ENCODE measurements around the gene SCGB1D4.

SCGB1D4 gene

DNA sequence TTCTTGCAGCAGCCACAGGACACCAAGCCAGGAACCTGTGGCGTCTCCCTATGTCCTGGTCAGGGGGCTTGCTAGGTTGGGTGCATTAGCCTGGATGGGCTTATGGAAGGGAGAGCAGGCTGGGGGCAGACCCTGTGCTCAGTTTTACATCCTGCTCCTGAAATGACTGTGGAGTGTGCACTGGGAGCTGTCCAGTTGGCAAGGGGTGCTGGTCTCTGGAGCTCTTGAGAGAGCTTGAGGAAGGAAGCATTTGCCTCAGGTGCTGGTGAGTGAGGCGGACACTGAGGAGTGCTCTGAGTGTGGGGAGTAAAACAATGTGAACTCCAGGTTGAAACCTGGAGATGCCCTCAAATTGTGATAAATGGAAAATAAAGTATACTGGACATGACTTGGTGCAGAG, 3.4 kb downstream of the SCGB1D4 start:
- no peak overlapping the region for H3K4me3 ChIP-seq (ENCODE audit: low read depth, low read length, poor library complexity, severe bottlenecking)
- no peak overlapping the region for H3K27ac ChIP-seq (ENCODE audit: low read depth, low read length, poor library complexity, severe bottlenecking)
- no peaks in the 10 kb centered on the region for H3F3A ChIP-seq (ENCODE audit: insufficient read depth, low read length)
- TF ChIP-seq EZH2 (IDR thresholded peaks at IDR 0.05; ENCODE audit: borderline replicate concordance, low read length) = no peak
- TF ChIP-seq, protein P1, sequence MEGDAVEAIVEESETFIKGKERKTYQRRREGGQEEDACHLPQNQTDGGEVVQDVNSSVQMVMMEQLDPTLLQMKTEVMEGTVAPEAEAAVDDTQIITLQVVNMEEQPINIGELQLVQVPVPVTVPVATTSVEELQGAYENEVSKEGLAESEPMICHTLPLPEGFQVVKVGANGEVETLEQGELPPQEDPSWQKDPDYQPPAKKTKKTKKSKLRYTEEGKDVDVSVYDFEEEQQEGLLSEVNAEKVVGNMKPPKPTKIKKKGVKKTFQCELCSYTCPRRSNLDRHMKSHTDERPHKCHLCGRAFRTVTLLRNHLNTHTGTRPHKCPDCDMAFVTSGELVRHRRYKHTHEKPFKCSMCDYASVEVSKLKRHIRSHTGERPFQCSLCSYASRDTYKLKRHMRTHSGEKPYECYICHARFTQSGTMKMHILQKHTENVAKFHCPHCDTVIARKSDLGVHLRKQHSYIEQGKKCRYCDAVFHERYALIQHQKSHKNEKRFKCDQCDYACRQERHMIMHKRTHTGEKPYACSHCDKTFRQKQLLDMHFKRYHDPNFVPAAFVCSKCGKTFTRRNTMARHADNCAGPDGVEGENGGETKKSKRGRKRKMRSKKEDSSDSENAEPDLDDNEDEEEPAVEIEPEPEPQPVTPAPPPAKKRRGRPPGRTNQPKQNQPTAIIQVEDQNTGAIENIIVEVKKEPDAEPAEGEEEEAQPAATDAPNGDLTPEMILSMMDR (IDR thresholded peaks at IDR 0.05; ENCODE audit: low read length) = no peak
- H3K4me2 ChIP-seq (ENCODE audit: low read length) = no peak overlapping the region
- H3K79me2 ChIP-seq (ENCODE audit: insufficient read depth, low read length) = no peaks in the 10 kb centered on the region
- H3K9ac ChIP-seq (ENCODE audit: low read length) = no peak overlapping the region
- no peaks in the 10 kb centered on the region for H3K4me1 ChIP-seq (ENCODE audit: insufficient read depth, low read length, severe bottlenecking)
- H3K9me3 ChIP-seq (ENCODE audit: low read length) = no peaks in the 10 kb centered on the region
- H3K36me3 ChIP-seq (ENCODE audit: insufficient read depth, low read length) = no peaks in the 10 kb centered on the region
- H4K20me1 ChIP-seq (ENCODE audit: insufficient read depth, low read length) = no peaks in the 10 kb centered on the region
- H3K9me2 ChIP-seq (ENCODE audit: low read depth, low read length) = no peaks in the 10 kb centered on the region
- H3K27me3 ChIP-seq (ENCODE audit: insufficient read depth, low read length) = no peaks in the 10 kb centered on the region
- H2AFZ ChIP-seq (ENCODE audit: low read length) = no peak overlapping the region

DNA sequence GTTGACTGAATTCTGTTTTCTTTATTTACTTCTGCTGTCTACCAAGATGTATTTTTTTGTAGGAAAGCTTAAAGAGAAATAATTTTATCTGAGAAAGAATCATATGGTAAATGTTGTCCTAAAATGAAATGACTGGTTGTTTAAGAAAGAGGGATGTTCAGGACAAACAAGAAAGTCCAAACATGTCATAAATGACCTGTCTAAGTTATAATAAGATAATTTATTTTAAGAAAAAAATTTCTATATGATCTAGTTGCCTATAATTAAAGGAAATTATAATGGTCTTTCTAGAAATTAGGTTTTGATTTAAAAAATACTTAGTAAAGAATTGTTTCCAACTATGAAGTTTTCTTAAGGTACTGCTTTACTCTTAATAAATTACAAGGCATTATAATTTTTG, 18.4 kb downstream of the SCGB1D4 start:
- TF ChIP-seq EZH2 (IDR thresholded peaks at IDR 0.05; ENCODE audit: borderline replicate concordance, low read length) = no peak
- TF ChIP-seq, protein P1 (IDR thresholded peaks at IDR 0.05; ENCODE audit: low read length) = no peak
- H3K9ac ChIP-seq (ENCODE audit: low read length) = no peak overlapping the region
- no peaks in the 10 kb centered on the region for H3K4me1 ChIP-seq (ENCODE audit: insufficient read depth, low read length, severe bottlenecking)
- H4K20me1 ChIP-seq (ENCODE audit: insufficient read depth, low read length) = no peaks in the 10 kb centered on the region
- H3K4me3 ChIP-seq (ENCODE audit: low read depth, low read length, poor library complexity, severe bottlenecking) = no peak overlapping the region
- H3K79me2 ChIP-seq (ENCODE audit: insufficient read depth, low read length) = no peaks in the 10 kb centered on the region
- 0 out of 2 replicates have a peak, but pooled peaks cover 4% of the 10 kb centered on the region for H3K9me3 ChIP-seq (ENCODE audit: low read length)
- no peak overlapping the region for H2AFZ ChIP-seq (ENCODE audit: low read length)
- no peaks in the 10 kb centered on the region for H3F3A ChIP-seq (ENCODE audit: insufficient read depth, low read length)
- H3K9me2 ChIP-seq (ENCODE audit: low read depth, low read length) = no peaks in the 10 kb centered on the region
- H3K4me2 ChIP-seq (ENCODE audit: low read length) = no peak overlapping the region
- no peak overlapping the region for H3K27ac ChIP-seq (ENCODE audit: low read depth, low read length, poor library complexity, severe bottlenecking)
- no peaks in the 10 kb centered on the region for H3K36me3 ChIP-seq (ENCODE audit: insufficient read depth, low read length)
- H3K27me3 ChIP-seq (ENCODE audit: insufficient read depth, low read length) = no peaks in the 10 kb centered on the region

DNA sequence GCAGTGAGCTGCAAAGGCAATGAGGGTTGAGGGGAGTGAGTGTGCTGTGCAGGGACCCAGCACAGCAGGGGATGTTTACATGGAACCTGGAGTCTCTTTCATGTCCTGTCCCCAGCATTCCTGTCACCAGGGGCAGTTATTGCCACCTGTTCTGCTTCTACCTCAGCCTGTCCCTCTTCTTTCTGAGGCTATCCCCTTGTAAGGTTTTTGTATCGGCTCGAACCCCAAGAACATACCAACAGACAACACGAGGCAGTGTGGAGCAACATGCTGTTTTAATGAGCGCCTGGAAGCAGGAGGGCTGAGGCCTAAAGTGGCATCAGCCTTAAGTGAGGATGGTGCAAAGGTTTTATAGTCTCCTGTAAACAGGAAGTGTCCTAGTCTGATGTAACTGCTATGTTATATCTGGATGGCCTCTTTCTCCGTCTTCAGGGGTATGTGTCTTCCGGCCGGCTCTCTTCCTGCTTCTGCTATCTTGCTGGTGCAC, 25.0 kb downstream of the SCGB1D4 start:
- TF ChIP-seq, protein P1 (IDR thresholded peaks at IDR 0.05; ENCODE audit: low read length) = no peak
- TF ChIP-seq EZH2 (IDR thresholded peaks at IDR 0.05; ENCODE audit: borderline replicate concordance, low read length) = no peak
- H2AFZ ChIP-seq (ENCODE audit: low read length) = no peak overlapping the region
- no peak overlapping the region for H3K4me2 ChIP-seq (ENCODE audit: low read length)
- H3K27ac ChIP-seq (ENCODE audit: low read depth, low read length, poor library complexity, severe bottlenecking) = no peak overlapping the region
- H3K27me3 ChIP-seq (ENCODE audit: insufficient read depth, low read length) = no peaks in the 10 kb centered on the region
- H3K9me2 ChIP-seq (ENCODE audit: low read depth, low read length) = no peaks in the 10 kb centered on the region
- no peak overlapping the region for H3K9ac ChIP-seq (ENCODE audit: low read length)
- H3K9me3 ChIP-seq (ENCODE audit: low read length) = no peaks in the 10 kb centered on the region
- H3F3A ChIP-seq (ENCODE audit: insufficient read depth, low read length) = no peaks in the 10 kb centered on the region
- no peak overlapping the region for H3K4me3 ChIP-seq (ENCODE audit: low read depth, low read length, poor library complexity, severe bottlenecking)
- no peaks in the 10 kb centered on the region for H3K4me1 ChIP-seq (ENCODE audit: insufficient read depth, low read length, severe bottlenecking)
- H3K79me2 ChIP-seq (ENCODE audit: insufficient read depth, low read length) = no peaks in the 10 kb centered on the region
- H3K36me3 ChIP-seq (ENCODE audit: insufficient read depth, low read length) = no peaks in the 10 kb centered on the region
- H4K20me1 ChIP-seq (ENCODE audit: insufficient read depth, low read length) = no peaks in the 10 kb centered on the region

All from OCI-LY1 (cell line).